Left ventricle myocardium inferior (tissue), 1 donor: ENCODE results near the gene DFFB. TPM values are rescaled to one million over a fixed set of nuclear protein-coding genes. Genes with fewer than 3 reads are reported as not detected.

Experiments
- DNase-seq: peaks from one replicate; pipeline ENCODE4 v3.0.0-alpha.2; 2020
- H3K27ac ChIP-seq: fragments of 200-600 bp; replicated peaks from 2 replicates; pipeline ENCODE4 v1.8.0; 2021
- H3K27me3 ChIP-seq: fragments of 200-600 bp; 2 replicates; pipeline ENCODE4 v1.8.0; 2021; ENCODE audit warnings: low read depth
- H3K36me3 ChIP-seq: fragments of 200-600 bp; 2 replicates; pipeline ENCODE4 v1.8.0; 2021
- H3K4me1 ChIP-seq: fragments of 200-600 bp; 2 replicates; pipeline ENCODE4 v1.8.0; 2021
- H3K4me3 ChIP-seq: fragments of 200-600 bp; 2 replicates; pipeline ENCODE4 v1.8.0; 2021; ENCODE audit warnings: mild to moderate bottlenecking, moderate library complexity
- H3K9me3 ChIP-seq: fragments of 200-600 bp; replicated peaks from 2 replicates; pipeline ENCODE4 v1.8.0; 2021
- CTCF ChIP-seq: fragments of 200-600 bp; IDR thresholded peaks from 2 replicates; pipeline ENCODE4 v1.8.0; 2021; ENCODE audit warnings: antibody characterized with exemption, mild to moderate bottlenecking, borderline replicate concordance
- intact Hi-C: fragments of 100-400 bp; cut with micrococcal nuclease; formaldehyde crosslinking; loops from one replicate; pipeline ENCODE4 v1.11.0; 2022
- total RNA-seq: library from RNA; stranded (reverse); fragmentation: NEBNext Ultra II Directional; extraction: Animal tissue kit (Norgen Biotek cat#: 25700); gene quantifications from one replicate; pipeline ENCODE4 v1.2.1, GENCODE V29; 2021
- donor health status: DM: no; HTN: yes; CAD: no; lungs with severe emphysema.

The DFFB gene
- total RNA-seq, 1 donor from 2014 or later, result 3.3 TPM

GRCh38 chr1:3836421-3836820 lies 20.9 kb upstream of the DFFB start:
- Histone ChIP-seq H3K27me3 (no peaks in the 10 kb centered on the region), H3K36me3 (peaks cover 93% of the 10 kb centered on the region), H3K9me3 (peaks cover 11% of the 10 kb centered on the region), H3K27ac (no peak overlapping the region), H3K4me3 (no peak overlapping the region), H3K4me1 (no peaks in the 10 kb centered on the region)
- DNase-seq, result no peak
- intact Hi-C loops, result no loop called here
- no peak for TF ChIP-seq CTCF

DNA sequence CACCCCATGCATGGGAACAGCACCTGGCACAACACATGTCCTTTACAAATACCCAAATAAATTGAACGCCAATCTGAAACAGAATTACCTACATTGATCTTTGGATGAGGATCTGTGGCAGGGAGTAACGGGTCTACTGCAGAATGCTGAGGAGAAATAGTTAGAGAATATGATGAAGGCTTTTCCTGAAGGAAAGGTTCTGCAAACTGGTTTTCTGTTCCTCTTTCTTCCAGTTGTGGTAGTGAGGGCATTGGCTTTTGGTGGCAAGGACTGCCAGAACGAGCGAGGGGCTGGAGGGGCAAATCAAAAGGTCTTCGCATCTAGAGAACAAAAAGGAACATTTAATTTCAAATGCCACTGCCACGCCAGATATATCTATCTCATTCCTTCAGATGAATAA lies 20.1 kb upstream of the DFFB start:
- no peak for DNase-seq
- TF ChIP-seq CTCF, result no peak
- peaks cover 91% of the 10 kb centered on the region for H3K36me3 ChIP-seq
- no peak overlapping the region for H3K27ac ChIP-seq
- H3K4me1 ChIP-seq, result no peaks in the 10 kb centered on the region
- H3K27me3 ChIP-seq, result no peaks in the 10 kb centered on the region
- intact Hi-C loops, result no loop called here
- peaks cover 11% of the 10 kb centered on the region for H3K9me3 ChIP-seq
- H3K4me3 ChIP-seq, result no peak overlapping the region

DNA sequence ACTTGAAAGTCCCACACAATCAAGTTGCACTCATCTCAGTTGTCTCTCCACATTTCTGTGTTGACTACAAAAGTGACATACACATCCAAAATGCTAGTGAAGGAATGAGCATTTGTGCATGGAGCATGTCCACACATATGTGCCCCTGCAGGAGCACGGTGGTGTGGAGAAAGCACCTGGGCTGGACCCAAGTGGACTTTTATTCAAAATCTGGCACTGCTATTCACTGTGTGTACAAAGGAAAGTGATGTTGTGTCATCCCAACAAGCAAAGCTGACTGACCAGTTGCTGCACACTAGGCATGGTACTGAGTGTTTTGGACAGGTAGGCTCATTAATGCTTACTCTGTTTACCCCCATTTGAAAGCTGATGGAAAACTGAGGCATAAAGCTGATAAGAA lies 19.6 kb upstream of the DFFB start:
- no peak for TF ChIP-seq CTCF
- Histone ChIP-seq H3K9me3 (peaks cover 11% of the 10 kb centered on the region), H3K4me1 (no peaks in the 10 kb centered on the region), H3K4me3 (no peak overlapping the region), H3K36me3 (peaks cover 91% of the 10 kb centered on the region), H3K27ac (no peak overlapping the region), H3K27me3 (no peaks in the 10 kb centered on the region)
- intact Hi-C loops, result no loop called here
- no peak for DNase-seq

- DNase-seq, result no peak
- Histone ChIP-seq H3K4me1 (no peaks in the 10 kb centered on the region), H3K9me3 (peaks cover 11% of the 10 kb centered on the region), H3K27me3 (no peaks in the 10 kb centered on the region), H3K4me3 (no peak overlapping the region), H3K27ac (no peak overlapping the region), H3K36me3 (peaks cover 92% of the 10 kb centered on the region)
- no peak for TF ChIP-seq CTCF
- intact Hi-C loops, result no loop called here
Measured at GRCh38 chr1:3838788-3839187, 18.5 kb upstream of the DFFB start.

GRCh38 chr1:3841491-3841890 lies 15.8 kb upstream of the DFFB start:
- no peak for TF ChIP-seq CTCF
- Histone ChIP-seq H3K27me3 (no peaks in the 10 kb centered on the region), H3K4me3 (no peak overlapping the region), H3K27ac (no peak overlapping the region), H3K36me3 (peaks cover 81% of the 10 kb centered on the region), H3K9me3 (peaks cover 11% of the 10 kb centered on the region), H3K4me1 (no peaks in the 10 kb centered on the region)
- DNase-seq, result no peak
- intact Hi-C loops, result no loop called here

DNA sequence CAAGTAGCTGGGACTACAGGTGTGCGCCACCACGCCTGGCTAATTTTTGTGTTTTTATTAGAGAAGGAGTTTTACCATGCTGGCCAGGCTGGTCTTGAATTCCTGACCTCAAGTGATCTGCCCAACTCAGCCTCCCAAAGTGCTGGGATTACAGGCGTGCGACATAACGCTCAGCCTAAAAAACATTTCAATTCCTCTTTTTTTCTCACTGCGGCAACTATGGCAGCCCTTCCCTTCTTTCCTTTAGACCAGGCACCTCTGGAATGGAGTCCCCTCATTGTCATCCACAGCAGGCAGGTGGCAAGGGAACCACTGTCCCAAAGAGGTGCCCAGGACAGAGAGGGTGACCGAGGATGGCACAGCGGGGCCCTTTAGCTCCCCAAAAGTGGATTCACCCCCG lies 14.4 kb upstream of the DFFB start:
- Histone ChIP-seq H3K4me3 (no peak overlapping the region), H3K36me3 (peaks cover 81% of the 10 kb centered on the region), H3K4me1 (no peaks in the 10 kb centered on the region), H3K27ac (no peak overlapping the region), H3K27me3 (no peaks in the 10 kb centered on the region), H3K9me3 (peaks cover under 1% of the 10 kb centered on the region)
- intact Hi-C loops, result no loop called here
- no peak for TF ChIP-seq CTCF
- DNase-seq, result no peak
